Right lobe of liver (tissue), 6 donors: ENCODE data around the gene SCUBE3. TPM values are rescaled to one million over a fixed set of nuclear protein-coding genes. Genes with fewer than 3 reads are reported as not detected.

ENCODE experiments used
- ATAC-seq, 4 donors: fragments of 200-7000 bp; cut with Tn5 transposase; one replicate each; pipeline ENCODE4 v1.9.1; 2020; ENCODE audit warnings: mild to moderate bottlenecking in 4 of 4, moderate library complexity in 4 of 4
- DNase-seq, 3 donors: peaks; one replicate each; pipeline ENCODE4 v3.0.0-alpha.2; 2020
- H3K27ac ChIP-seq, 3 donors: fragments of 200-600 bp; one replicate each; pipeline ENCODE4 v1.8.0; 2022
- H3K27me3 ChIP-seq, 2 donors: fragments of 200-600 bp; one replicate each; pipeline ENCODE4 v1.8.0; 2022
- H3K36me3 ChIP-seq, 4 donors: fragments of 200-600 bp; sonication (generic) in 1 of 4; one replicate each; pipeline versions ENCODE4 v1.5.1 to v1.8.0; 2017 to 2022; ENCODE audit warnings: control low read depth in 1 of 4
- H3K4me1 ChIP-seq, 4 donors: fragments of 200-600 bp; sonication (generic) in 1 of 4; one replicate each; pipeline versions ENCODE4 v1.5.1 to v1.8.0; 2017 to 2022; ENCODE audit warnings: control low read depth in 1 of 4
- H3K4me3 ChIP-seq, 3 donors: fragments of 200-600 bp; one replicate each; pipeline ENCODE4 v1.8.0; 2022
- H3K9me3 ChIP-seq, 4 donors: fragments of 200-600 bp; sonication (generic) in 1 of 4; one replicate each; pipeline versions ENCODE4 v1.5.1 to v1.8.0; 2017 to 2022; ENCODE audit warnings: control low read depth in 1 of 4
- POLR2A ChIP-seq: fragments of 450-650 bp; IDR thresholded peaks from one replicate; pipeline ENCODE4 v1.6.1; 2017; ENCODE audit warnings: antibody characterized with exemption, mild to moderate bottlenecking
- WGBS: methylation state at CpG from one replicate; pipeline ENCODE4 v1.1.6; 2018; ENCODE audit warnings: low coverage, low lambda C conversion rate; ENCODE audit not compliant: insufficient coverage; ENCODE audit errors: missing lambda C conversion rate; 5-methylcytosine and 5-hydroxymethylcytosine counted together
- intact Hi-C, 2 donors: fragments of 100-400 bp; cut with DNase I; formaldehyde crosslinking; loops; one replicate each; pipeline versions ENCODE4 v1.11.2 to v1.14.1; 2022
- total RNA-seq, 6 experiments: library from RNA; depleted of rRNA in 2 of 6; stranded (reverse); fragments of >200 nt in 2 of 6; fragmentation: NEBNext Ultra II Directional in 3 of 6; extraction: Animal tissue kit (Norgen Biotek cat#: 25700) in 3 of 6; gene quantifications; one replicate each; pipeline versions ENCODE4 v1.1.0 to v1.2.4, GENCODE V29; 2016 to 2023
- TF ChIP-seq, protein P1 (sequence below), 4 donors: fragments of 200-600 bp in 3 of 4; fragments of 450-650 bp in 1 of 4; IDR thresholded peaks; one replicate each; pipeline versions ENCODE4 v1.5.1 to v1.8.0; 2016 to 2022; ENCODE audit warnings: antibody characterized with exemption in 4 of 4, mild to moderate bottlenecking in 2 of 4
- donor health status: DM: no; HTN: yes; CAD: no.
- donor health status: DM: no; HTN: no; CAD: no.
- donor health status: DM: no; HTN: no; CAD: no.
- donor health status: DM: no; HTN: yes; CAD: no.
- donor health status: DM: no; HTN: yes; CAD: no.

The SCUBE3 gene
- total RNA-seq, 6 experiments from 2014 or later, result 0.05 to 0.11 (median 0.07) TPM; not detected in 2

DNA sequence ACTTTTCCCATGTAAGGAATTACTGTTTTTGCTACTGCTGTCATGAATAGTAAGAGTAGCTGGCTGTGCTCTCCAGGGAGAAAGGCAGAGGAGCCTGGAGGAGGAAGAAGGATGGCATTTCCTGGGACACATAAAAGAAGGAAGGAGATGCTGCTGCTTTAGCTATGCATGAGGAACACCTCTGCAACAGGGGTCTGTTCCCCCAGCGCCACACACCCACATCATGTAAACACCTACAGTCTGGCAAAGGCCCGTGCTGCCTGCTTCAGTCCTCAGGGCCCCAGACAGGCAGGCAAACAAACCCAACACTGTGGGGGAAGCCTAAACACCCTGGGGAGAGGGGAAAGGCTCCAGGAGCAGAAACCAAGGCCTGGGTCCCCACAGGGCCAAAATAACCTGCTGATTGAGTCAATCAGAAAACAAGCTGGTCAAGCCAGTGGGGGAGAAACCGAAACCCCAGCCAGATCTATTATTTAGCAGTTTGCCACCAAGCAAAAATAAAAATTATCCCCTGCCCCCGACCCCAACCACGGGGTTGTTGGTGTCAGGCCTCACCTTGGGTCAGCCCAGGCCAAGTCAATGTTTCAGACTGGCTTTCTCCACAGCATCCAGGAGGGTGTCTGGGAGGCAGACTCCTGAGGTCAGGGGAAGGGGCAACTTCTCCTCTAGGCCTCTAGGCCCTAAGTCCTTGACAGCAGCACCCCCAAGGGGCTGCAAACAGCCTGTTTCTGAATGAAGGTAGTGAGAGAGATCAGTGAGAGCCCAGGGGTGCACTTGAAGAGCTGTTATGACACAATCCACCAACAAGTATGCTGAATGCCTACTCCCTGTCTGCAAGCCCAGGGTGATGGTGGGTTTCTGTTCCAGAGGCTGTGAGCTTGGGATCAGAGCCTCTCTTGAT, 34.6 kb upstream of the SCUBE3 start:
- DNase-seq, result no peak
- TF ChIP-seq, protein P1, sequence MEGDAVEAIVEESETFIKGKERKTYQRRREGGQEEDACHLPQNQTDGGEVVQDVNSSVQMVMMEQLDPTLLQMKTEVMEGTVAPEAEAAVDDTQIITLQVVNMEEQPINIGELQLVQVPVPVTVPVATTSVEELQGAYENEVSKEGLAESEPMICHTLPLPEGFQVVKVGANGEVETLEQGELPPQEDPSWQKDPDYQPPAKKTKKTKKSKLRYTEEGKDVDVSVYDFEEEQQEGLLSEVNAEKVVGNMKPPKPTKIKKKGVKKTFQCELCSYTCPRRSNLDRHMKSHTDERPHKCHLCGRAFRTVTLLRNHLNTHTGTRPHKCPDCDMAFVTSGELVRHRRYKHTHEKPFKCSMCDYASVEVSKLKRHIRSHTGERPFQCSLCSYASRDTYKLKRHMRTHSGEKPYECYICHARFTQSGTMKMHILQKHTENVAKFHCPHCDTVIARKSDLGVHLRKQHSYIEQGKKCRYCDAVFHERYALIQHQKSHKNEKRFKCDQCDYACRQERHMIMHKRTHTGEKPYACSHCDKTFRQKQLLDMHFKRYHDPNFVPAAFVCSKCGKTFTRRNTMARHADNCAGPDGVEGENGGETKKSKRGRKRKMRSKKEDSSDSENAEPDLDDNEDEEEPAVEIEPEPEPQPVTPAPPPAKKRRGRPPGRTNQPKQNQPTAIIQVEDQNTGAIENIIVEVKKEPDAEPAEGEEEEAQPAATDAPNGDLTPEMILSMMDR (IDR thresholded peaks at IDR 0.05), result no peak
- no peak for TF ChIP-seq POLR2A

DNA sequence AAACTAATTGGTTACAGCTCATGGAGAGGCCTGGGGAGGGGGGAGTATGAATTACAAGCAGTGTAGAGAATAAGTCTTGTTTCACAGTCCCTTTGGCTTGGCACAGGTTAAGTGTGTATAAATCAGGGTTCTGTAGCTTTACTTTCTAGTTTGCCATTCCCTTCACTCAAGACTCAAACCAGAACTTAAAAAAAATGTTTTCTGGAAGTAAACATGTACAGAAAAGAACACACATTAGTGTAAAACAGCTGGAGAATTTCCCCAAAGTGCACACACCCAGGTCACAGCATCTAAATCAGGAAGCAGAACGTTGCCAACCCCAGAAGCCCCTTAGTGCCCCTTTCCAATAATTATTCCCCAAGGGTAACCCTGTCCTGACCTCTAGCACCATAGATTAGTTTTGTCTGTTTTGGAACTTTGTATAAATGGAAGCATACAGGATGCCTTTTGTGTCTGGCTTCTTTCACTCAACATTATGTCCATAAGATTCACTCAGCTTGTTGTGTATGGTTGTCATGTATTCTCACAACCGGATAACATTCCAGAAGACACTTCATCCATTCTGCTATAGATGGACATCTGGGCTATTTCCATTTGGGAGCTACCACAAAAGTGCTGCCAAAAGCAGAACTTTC, 33.7 kb upstream of the SCUBE3 start:
- ATAC-seq, result no peak
- Histone ChIP-seq H3K9me3 (no peaks in the 10 kb centered on the region), H3K4me3 (no peak overlapping the region), H3K27me3 (no peaks in the 10 kb centered on the region), H3K27ac (no peak overlapping the region), H3K4me1 (peaks cover 0 to 12% (median 0%) of the 10 kb centered on the region in 4 donors), H3K36me3 (no peaks in the 10 kb centered on the region)
- intact Hi-C loops, result no loop called here
- 61% methylated on average over 2 of the region's 2 CpGs for WGBS
- no peak for DNase-seq
- TF ChIP-seq, protein P1 (IDR thresholded peaks at IDR 0.05), result no peak
- TF ChIP-seq POLR2A, result no peak

More for the DNA sequence above, 34.6 kb upstream of the SCUBE3 start:
- intact Hi-C loops, result no loop called here
- H3K4me1 ChIP-seq, result peaks cover 0 to 7% (median 0%) of the 10 kb centered on the region in 4 donors
- H3K4me3 ChIP-seq, result no peak overlapping the region
- 0% methylated on average over 1 of the region's 5 CpGs for WGBS
- no peak overlapping the region for H3K27ac ChIP-seq
- peak in 1 of 4 donors; percentile 20 for ATAC-seq
- H3K9me3 ChIP-seq, result no peaks in the 10 kb centered on the region
- no peaks in the 10 kb centered on the region for H3K27me3 ChIP-seq
- no peaks in the 10 kb centered on the region for H3K36me3 ChIP-seq

DNA sequence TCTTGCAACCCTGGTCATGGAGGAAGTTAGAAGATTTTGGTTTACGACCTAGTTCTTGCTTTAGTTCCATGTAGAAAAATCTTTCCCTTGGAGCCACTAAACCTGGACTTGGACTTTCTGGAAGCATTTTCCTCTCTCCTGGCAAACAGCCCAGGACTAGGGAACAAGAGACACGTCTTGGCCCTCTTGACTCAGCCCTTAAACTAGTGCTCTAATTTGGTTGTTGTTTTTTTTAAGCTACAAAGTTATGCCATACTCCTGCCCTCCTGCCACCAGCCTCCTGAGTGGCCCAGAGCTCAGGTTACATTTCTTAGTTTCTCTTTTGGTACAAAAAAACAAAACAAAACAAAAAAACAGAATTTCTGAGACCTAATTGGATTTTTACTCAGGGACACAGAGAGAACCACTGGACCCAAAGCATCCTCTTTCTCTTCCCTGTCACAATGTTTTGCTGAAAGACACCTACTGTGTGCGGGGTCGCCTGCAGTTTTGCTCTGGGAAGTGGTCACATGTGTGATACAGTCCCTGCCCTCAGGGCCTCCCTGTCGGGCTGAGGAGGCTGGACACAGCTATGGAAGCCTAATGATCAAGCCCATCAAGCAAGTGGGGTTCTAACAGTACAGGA, 32.3 kb upstream of the SCUBE3 start:
- Histone ChIP-seq H3K4me3 (no peak overlapping the region), H3K36me3 (no peaks in the 10 kb centered on the region), H3K27ac (no peak overlapping the region), H3K27me3 (no peaks in the 10 kb centered on the region), H3K4me1 (peaks cover 0 to 19% (median 3%) of the 10 kb centered on the region in 4 donors), H3K9me3 (no peaks in the 10 kb centered on the region)
- intact Hi-C loops, result no loop called here
- ATAC-seq (no peak), DNase-seq (no peak)
- TF ChIP-seq, protein P1 (IDR thresholded peaks at IDR 0.05), result no peak
- TF ChIP-seq POLR2A, result no peak
- WGBS, result 33% methylated on average over 2 of the region's 5 CpGs

DNA sequence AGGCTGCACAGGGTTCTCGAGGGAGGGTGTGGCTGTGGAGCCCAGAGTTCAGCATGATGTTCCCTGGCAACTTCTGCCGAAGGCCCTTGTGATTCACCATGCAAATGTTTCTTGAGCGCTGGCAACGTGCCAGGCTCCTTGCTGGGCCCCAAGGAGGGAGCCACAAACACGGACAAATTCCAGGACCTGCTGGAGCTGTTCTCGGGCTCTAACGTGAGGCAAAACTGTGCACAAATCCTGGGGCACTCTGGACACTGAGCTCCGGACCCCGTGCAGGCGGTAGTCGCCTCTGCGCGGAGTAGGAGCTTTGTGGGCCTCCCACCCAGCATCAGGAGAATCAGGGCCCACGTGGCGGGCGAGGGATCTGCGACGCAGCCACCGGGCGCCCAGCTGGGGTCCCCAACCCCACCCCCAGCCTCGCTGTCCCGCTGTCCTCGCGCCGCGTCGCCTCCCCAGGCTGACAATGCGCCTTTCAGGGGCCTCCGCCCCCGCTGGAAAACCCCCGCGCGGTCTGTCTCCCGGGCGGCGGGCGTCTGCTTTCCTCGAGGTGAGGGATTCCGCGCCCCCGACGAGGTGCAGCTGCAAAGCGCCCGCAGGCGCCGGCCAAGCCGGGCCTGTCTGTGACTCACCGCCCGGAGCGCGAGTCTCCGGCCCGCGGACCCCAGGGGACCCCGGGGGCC, 31.7 kb upstream of the SCUBE3 start:
- 30% methylated on average over 6 of the region's 55 CpGs for WGBS

More for the DNA sequence above, 31.7 kb upstream of the SCUBE3 start:
- Histone ChIP-seq H3K27ac (no peak overlapping the region), H3K36me3 (no peaks in the 10 kb centered on the region), H3K27me3 (no peaks in the 10 kb centered on the region), H3K9me3 (no peaks in the 10 kb centered on the region), H3K4me1 (peaks cover 0 to 19% (median 3%) of the 10 kb centered on the region in 4 donors), H3K4me3 (no peak overlapping the region)
- no peak for TF ChIP-seq POLR2A
- TF ChIP-seq, protein P1 (IDR thresholded peaks at IDR 0.05), result no peak
- ATAC-seq (no peak), DNase-seq (no peak)
- intact Hi-C loops, result no loop called here
